Parathyroid adenoma (tissue), 2 donors: ENCODE results near the gene TERT.

Experiments used
- H2AFZ ChIP-seq: fragments of 300-600 bp; sonication (generic); one replicate; pipeline ENCODE4 v1.7.0; 2017; ENCODE audit warnings: antibody characterized with exemption, mild to moderate bottlenecking
- H3K27ac ChIP-seq: fragments of 300-600 bp; sonication (generic); one replicate; pipeline ENCODE4 v1.7.0; 2017
- H3K27me3 ChIP-seq: fragments of 300-600 bp; sonication (generic); one replicate; pipeline ENCODE4 v1.7.0; 2017; ENCODE audit warnings: low read length; ENCODE audit not compliant: control insufficient read depth, insufficient read depth
- H3K36me3 ChIP-seq: fragments of 300-600 bp; sonication (generic); one replicate; pipeline ENCODE4 v1.7.0; 2017; ENCODE audit warnings: low read length; ENCODE audit not compliant: control insufficient read depth, insufficient read depth
- H3K4me1 ChIP-seq: fragments of 300-600 bp; sonication (generic); one replicate; pipeline ENCODE4 v1.7.0; 2017; ENCODE audit warnings: control low read depth
- H3K4me2 ChIP-seq: fragments of 300-600 bp; sonication (generic); one replicate; pipeline ENCODE4 v1.7.0; 2017; ENCODE audit warnings: low read length
- H3K4me3 ChIP-seq: fragments of 300-600 bp; sonication (generic); one replicate; pipeline ENCODE4 v1.7.0; 2017; ENCODE audit warnings: low read depth, low read length
- H3K79me2 ChIP-seq: fragments of 300-600 bp; sonication (generic); one replicate; pipeline ENCODE4 v1.7.0; 2017; ENCODE audit warnings: control low read depth
- H3K9ac ChIP-seq: fragments of 300-600 bp; sonication (generic); one replicate; pipeline ENCODE4 v1.7.0; 2017; ENCODE audit warnings: mild to moderate bottlenecking
- H3K9me3 ChIP-seq: fragments of 300-600 bp; sonication (generic); one replicate; pipeline ENCODE4 v1.7.0; 2017; ENCODE audit warnings: low read length; ENCODE audit not compliant: control insufficient read depth
- CTCF ChIP-seq: fragments of 300-600 bp; sonication (generic); IDR thresholded peaks from one replicate; pipeline ENCODE4 v1.7.0; 2017; ENCODE audit warnings: antibody characterized with exemption, mild to moderate bottlenecking
- donor health status: primary hyperparathyroidism.

Gene TERT

GRCh38 chr5:1300581-1301083 lies 5.8 kb upstream of the TERT start:
- Histone ChIP-seq H2AFZ (no peak overlapping the region), H3K4me2 (no peak overlapping the region), H3K9ac (no peak overlapping the region), H3K9me3 (no peaks in the 10 kb centered on the region), H3K27ac (no peak overlapping the region), H3K4me3 (no peak overlapping the region), H3K79me2 (no peaks in the 10 kb centered on the region), H3K36me3 (no peaks in the 10 kb centered on the region), H3K27me3 (no peaks in the 10 kb centered on the region), H3K4me1 (no peaks in the 10 kb centered on the region)
- no peak for TF ChIP-seq CTCF

GRCh38 chr5:1299961-1300360 lies 5.1 kb upstream of the TERT start:
- no peak for TF ChIP-seq CTCF
- no peaks in the 10 kb centered on the region for H3K36me3 ChIP-seq
- no peak overlapping the region for H2AFZ ChIP-seq
- H3K4me3 ChIP-seq: no peak overlapping the region
- no peak overlapping the region for H3K4me2 ChIP-seq
- no peaks in the 10 kb centered on the region for H3K79me2 ChIP-seq
- H3K9me3 ChIP-seq: no peaks in the 10 kb centered on the region
- no peaks in the 10 kb centered on the region for H3K27me3 ChIP-seq
- H3K4me1 ChIP-seq: no peaks in the 10 kb centered on the region
- no peak overlapping the region for H3K27ac ChIP-seq
- no peak overlapping the region for H3K9ac ChIP-seq

GRCh38 chr5:1299511-1299850 lies 4.6 kb upstream of the TERT start:
- Histone ChIP-seq H3K4me2 (no peak overlapping the region), H3K9ac (no peak overlapping the region), H3K27ac (no peak overlapping the region), H2AFZ (no peak overlapping the region), H3K9me3 (no peaks in the 10 kb centered on the region), H3K4me3 (no peak overlapping the region), H3K27me3 (no peaks in the 10 kb centered on the region), H3K4me1 (no peaks in the 10 kb centered on the region), H3K79me2 (no peaks in the 10 kb centered on the region), H3K36me3 (no peaks in the 10 kb centered on the region)
- no peak for TF ChIP-seq CTCF

GRCh38 chr5:1298723-1299510 lies 4.0 kb upstream of the TERT start:
- H3K9ac ChIP-seq: no peak overlapping the region
- H3K4me1 ChIP-seq: no peaks in the 10 kb centered on the region
- no peak overlapping the region for H3K4me3 ChIP-seq
- no peak overlapping the region for H3K27ac ChIP-seq
- no peaks in the 10 kb centered on the region for H3K79me2 ChIP-seq
- no peak for TF ChIP-seq CTCF
- no peaks in the 10 kb centered on the region for H3K27me3 ChIP-seq
- H3K9me3 ChIP-seq: no peaks in the 10 kb centered on the region
- no peak overlapping the region for H3K4me2 ChIP-seq
- H3K36me3 ChIP-seq: no peaks in the 10 kb centered on the region
- no peak overlapping the region for H2AFZ ChIP-seq

GRCh38 chr5:1298067-1298551 lies 3.2 kb upstream of the TERT start:
- no peak overlapping the region for H3K4me3 ChIP-seq
- H3K9ac ChIP-seq: no peak overlapping the region
- no peak overlapping the region for H3K27ac ChIP-seq
- H3K4me1 ChIP-seq: no peaks in the 10 kb centered on the region
- no peaks in the 10 kb centered on the region for H3K79me2 ChIP-seq
- H3K4me2 ChIP-seq: no peak overlapping the region
- no peaks in the 10 kb centered on the region for H3K9me3 ChIP-seq
- no peak overlapping the region for H2AFZ ChIP-seq
- H3K27me3 ChIP-seq: no peaks in the 10 kb centered on the region
- H3K36me3 ChIP-seq: no peaks in the 10 kb centered on the region
- no peak for TF ChIP-seq CTCF
